DOHH2 (cell line): ENCODE measurements around the gene DNAJC15.

Experiments used
- H3F3A ChIP-seq: fragments of 200-600 bp; sonication (generic), shearing (Covaris generic); 2 replicates; pipeline ENCODE4 v1.6.0; 2016; ENCODE audit warnings: antibody characterized with exemption, mild to moderate bottlenecking; ENCODE audit not compliant: control insufficient read depth, insufficient read depth
- H3K27ac ChIP-seq: fragments of 200-600 bp; sonication (generic); 2 replicates; pipeline ENCODE4 v1.5.1; 2014; ENCODE audit warnings: low read depth, mild to moderate bottlenecking, low read length, moderate library complexity
- H3K27me3 ChIP-seq: fragments of 200-600 bp; sonication (generic); 2 replicates; pipeline ENCODE4 v1.6.1; 2014; ENCODE audit warnings: mild to moderate bottlenecking, low read length, mixed read lengths; ENCODE audit not compliant: control insufficient read depth
- H3K36me3 ChIP-seq: fragments of 200-600 bp; sonication (generic); 2 replicates; pipeline ENCODE4 v1.6.1; 2014; ENCODE audit warnings: mild to moderate bottlenecking, low read length, moderate library complexity, mixed read lengths; ENCODE audit not compliant: control insufficient read depth
- H3K4me1 ChIP-seq: fragments of 200-600 bp; sonication (generic); 2 replicates; pipeline ENCODE4 v1.6.1; 2014; ENCODE audit warnings: mild to moderate bottlenecking, low read length, mixed read lengths; ENCODE audit not compliant: control insufficient read depth
- H3K4me2 ChIP-seq: fragments of 200-600 bp; sonication (generic); 2 replicates; pipeline ENCODE4 v1.6.0; 2014; ENCODE audit warnings: mild to moderate bottlenecking, low read length, moderate library complexity
- H3K4me3 ChIP-seq: fragments of 200-600 bp; sonication (generic); 2 replicates; pipeline ENCODE4 v1.5.1; 2014; ENCODE audit warnings: mild to moderate bottlenecking, low read length, mixed read lengths
- H3K79me2 ChIP-seq: fragments of 200-600 bp; sonication (generic); 2 replicates; pipeline ENCODE4 v1.6.1; 2014; ENCODE audit warnings: mild to moderate bottlenecking, low read length, mixed read lengths; ENCODE audit not compliant: control insufficient read depth
- H3K9me2 ChIP-seq: fragments of 200-600 bp; sonication (generic); replicated peaks from 2 replicates; pipeline ENCODE4 v1.6.1; 2014; ENCODE audit warnings: mild to moderate bottlenecking, low read length, mixed read lengths; ENCODE audit not compliant: control insufficient read depth
- H3K9me3 ChIP-seq: fragments of 200-600 bp; sonication (generic); 2 replicates; pipeline ENCODE4 v1.6.1; 2014; ENCODE audit warnings: antibody characterized with exemption, low read length, mixed read lengths; ENCODE audit not compliant: control insufficient read depth, insufficient read depth
- H4K20me1 ChIP-seq: fragments of 200-600 bp; sonication (generic); 2 replicates; pipeline ENCODE4 v1.6.0; 2014; ENCODE audit warnings: low read depth, mild to moderate bottlenecking, antibody characterized with exemption, low read length, moderate library complexity; ENCODE audit not compliant: control insufficient read depth, insufficient read depth
- CTCF ChIP-seq: fragments of 200-600 bp; sonication (generic); IDR thresholded peaks from one replicate; pipeline ENCODE4 v1.5.1; 2014; ENCODE audit warnings: antibody characterized with exemption, mild to moderate bottlenecking, low read depth, low read length; ENCODE audit not compliant: poor library complexity, severe bottlenecking
- EZH2phosphoT487 ChIP-seq: fragments of 200-600 bp; sonication (generic); IDR thresholded peaks from 2 replicates; pipeline ENCODE4 v1.6.1; 2017; ENCODE audit warnings: borderline replicate concordance, mild to moderate bottlenecking, antibody characterized with exemption, low read length, moderate library complexity, mixed read lengths

DNAJC15 gene

GRCh38 chr13:43111559-43112400 is 88.4 kb downstream of the DNAJC15 start:
- Histone ChIP-seq H3K4me2 (no peak overlapping the region), H3K36me3 (no peaks in the 10 kb centered on the region), H3F3A (no peaks in the 10 kb centered on the region), H3K4me1 (no peaks in the 10 kb centered on the region), H3K9me3 (no peaks in the 10 kb centered on the region), H3K9me2 (no peaks in the 10 kb centered on the region), H3K79me2 (no peaks in the 10 kb centered on the region), H3K4me3 (no peak overlapping the region), H3K27ac (no peak overlapping the region), H4K20me1 (no peaks in the 10 kb centered on the region), H3K27me3 (no peaks in the 10 kb centered on the region)
- TF ChIP-seq EZH2phosphoT487 (no peak), CTCF (no peak)

DNA sequence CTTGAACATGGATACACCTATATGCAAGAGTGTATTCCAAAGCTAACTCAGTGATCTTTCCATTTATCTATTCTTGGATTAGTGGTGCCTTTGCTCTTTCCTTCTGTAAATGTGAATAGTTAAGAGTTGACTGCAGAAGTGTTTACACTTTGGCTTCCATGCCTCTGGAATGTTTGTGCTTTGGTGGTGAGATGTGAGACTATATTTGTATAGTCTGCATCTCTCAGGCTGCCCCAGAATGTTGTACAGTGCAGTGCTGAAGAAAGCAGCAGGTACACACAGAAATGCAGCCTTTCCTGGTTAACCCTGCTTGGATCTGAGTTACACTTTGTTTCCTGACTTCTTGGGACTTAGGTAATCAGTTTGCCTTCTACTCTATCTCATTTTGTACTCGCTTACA is 90.2 kb downstream of the DNAJC15 start:
- Histone ChIP-seq H3K4me3 (no peak overlapping the region), H3K4me1 (no peaks in the 10 kb centered on the region), H3K4me2 (no peak overlapping the region), H3K9me2 (no peaks in the 10 kb centered on the region), H3K9me3 (no peaks in the 10 kb centered on the region), H3K27me3 (no peaks in the 10 kb centered on the region), H3F3A (no peaks in the 10 kb centered on the region), H3K36me3 (no peaks in the 10 kb centered on the region), H3K27ac (no peak overlapping the region), H3K79me2 (no peaks in the 10 kb centered on the region), H4K20me1 (no peaks in the 10 kb centered on the region)
- TF ChIP-seq CTCF (no peak), EZH2phosphoT487 (no peak)

GRCh38 chr13:43114504-43114903 is 91.1 kb downstream of the DNAJC15 start:
- H3K9me2 ChIP-seq: no peaks in the 10 kb centered on the region
- no peaks in the 10 kb centered on the region for H4K20me1 ChIP-seq
- no peaks in the 10 kb centered on the region for H3K9me3 ChIP-seq
- H3K27ac ChIP-seq: no peak overlapping the region
- no peak overlapping the region for H3K4me3 ChIP-seq
- H3K4me2 ChIP-seq: no peak overlapping the region
- no peaks in the 10 kb centered on the region for H3F3A ChIP-seq
- TF ChIP-seq EZH2phosphoT487 (no peak), CTCF (no peak)
- no peaks in the 10 kb centered on the region for H3K27me3 ChIP-seq
- H3K79me2 ChIP-seq: no peaks in the 10 kb centered on the region
- H3K4me1 ChIP-seq: no peaks in the 10 kb centered on the region
- H3K36me3 ChIP-seq: no peaks in the 10 kb centered on the region
